Astrocyte (in vitro differentiated cells and primary cell): ENCODE measurements around the gene PDE3B. TPM values are rescaled to one million over a fixed set of nuclear protein-coding genes. Genes with fewer than 3 reads are reported as not detected.
A peak's percentile ranks its signal among the peaks of the same experiment; 100 is the strongest.

Experiments
- DNase-seq: peaks from one replicate; pipeline ENCODE4 v3.0.0-alpha.2; 2010; ENCODE audit warnings: low read depth
- FAIRE-seq: peaks from 2 replicates; lab custom pipeline; 2011; peaks lifted over from hg19 to GRCh38; lab: Jason Lieb, UNC
- H2AFZ ChIP-seq: 2 replicates; pipeline ENCODE4 v1.6.0; 2012; ENCODE audit warnings: low read depth, low read length, inconsistent platforms
- H3K27ac ChIP-seq: 2 replicates; pipeline ENCODE4 v1.5.1; 2011; ENCODE audit warnings: low read depth, low read length, inconsistent platforms
- H3K27me3 ChIP-seq: 2 replicates; pipeline ENCODE4 v1.6.0; 2011; ENCODE audit warnings: low read length, inconsistent platforms; ENCODE audit not compliant: insufficient read depth
- H3K36me3 ChIP-seq: 2 replicates; pipeline ENCODE4 v1.5.1; 2011; ENCODE audit warnings: low read length, inconsistent platforms; ENCODE audit not compliant: insufficient read depth
- H3K4me1 ChIP-seq: 2 replicates; pipeline ENCODE4 v1.5.1; 2011; ENCODE audit warnings: low read length, inconsistent platforms; ENCODE audit not compliant: insufficient read depth
- H3K4me2 ChIP-seq: 2 replicates; pipeline ENCODE4 v1.6.0; 2012; ENCODE audit warnings: low read length, inconsistent platforms
- H3K4me3 ChIP-seq: 2 replicates; pipeline ENCODE4 v1.5.1; 2011; ENCODE audit warnings: low read depth, mild to moderate bottlenecking, low read length, inconsistent platforms; ENCODE audit not compliant: insufficient read depth
- H3K79me2 ChIP-seq: 2 replicates; pipeline ENCODE4 v1.6.0; 2012; ENCODE audit warnings: mild to moderate bottlenecking, low read length, inconsistent platforms; ENCODE audit not compliant: insufficient read depth
- H3K9ac ChIP-seq: 2 replicates; pipeline ENCODE4 v1.6.0; 2012; ENCODE audit warnings: mild to moderate bottlenecking, low read length, inconsistent platforms
- H3K9me3 ChIP-seq: 2 replicates; pipeline ENCODE4 v1.5.1; 2012; ENCODE audit warnings: low read depth, mild to moderate bottlenecking, low read length, inconsistent platforms; ENCODE audit not compliant: insufficient read depth
- H4K20me1 ChIP-seq: 2 replicates; pipeline ENCODE4 v1.6.0; 2012; ENCODE audit warnings: low read length, inconsistent platforms; ENCODE audit not compliant: insufficient read depth
- H3K27ac Mint-ChIP-seq: one replicate; pipeline ENCODE4 v1.8.0; 2021; ENCODE audit warnings: mild to moderate bottlenecking, mixed read lengths; ENCODE audit not compliant: unreplicated experiment
- H3K27me3 Mint-ChIP-seq: one replicate; pipeline ENCODE4 v1.8.0; 2021; ENCODE audit warnings: low read depth, mixed read lengths; ENCODE audit not compliant: unreplicated experiment
- H3K36me3 Mint-ChIP-seq: one replicate; pipeline ENCODE4 v1.8.0; 2021; ENCODE audit warnings: low read depth, mixed read lengths; ENCODE audit not compliant: unreplicated experiment
- H3K4me1 Mint-ChIP-seq: one replicate; pipeline ENCODE4 v1.8.0; 2021; ENCODE audit warnings: low read depth, mixed read lengths; ENCODE audit not compliant: unreplicated experiment
- H3K4me3 Mint-ChIP-seq: one replicate; pipeline ENCODE4 v1.8.0; 2021; ENCODE audit warnings: mild to moderate bottlenecking, moderate library complexity, mixed read lengths; ENCODE audit not compliant: unreplicated experiment
- H3K9me3 Mint-ChIP-seq: one replicate; pipeline ENCODE4 v1.8.0; 2021; ENCODE audit warnings: mild to moderate bottlenecking, mixed read lengths; ENCODE audit not compliant: unreplicated experiment
- CTCF ChIP-seq: IDR thresholded peaks from 2 replicates; pipeline ENCODE4 v1.5.1; 2011; ENCODE audit warnings: low read depth, mild to moderate bottlenecking, inconsistent platforms, low read length, moderate library complexity; ENCODE audit not compliant: insufficient read depth
- EZH2 ChIP-seq: IDR thresholded peaks from 2 replicates; pipeline ENCODE4 v1.6.1; 2012; ENCODE audit warnings: mild to moderate bottlenecking, low read length, inconsistent platforms; ENCODE audit not compliant: insufficient read depth
- total RNA-seq: library from RNA; stranded (reverse); gene quantifications from 2 replicates; pipeline ENCODE4 v1.2.1, GENCODE V29; 2021

Gene PDE3B
- total RNA-seq, 1 donor from 2014 or later = 2.9 TPM

GRCh38 chr11:14645985-14646900, 2.6 kb downstream of the PDE3B start:
- H3K4me1 Mint-ChIP-seq = peaks cover 2% of the 10 kb centered on the region
- Histone ChIP-seq H3K36me3 (no peaks in the 10 kb centered on the region), H3K27me3 (peaks cover 7% of the 10 kb centered on the region), H3K4me3 (no peak overlapping the region), H3K4me1 (peaks cover 9% of the 10 kb centered on the region), H4K20me1 (no peaks in the 10 kb centered on the region), H3K9ac (no peak overlapping the region), H3K9me3 (no peaks in the 10 kb centered on the region), H2AFZ (no peak overlapping the region), H3K4me2 (no peak overlapping the region), H3K27ac (no peak overlapping the region), H3K79me2 (no peaks in the 10 kb centered on the region)
- DNase-seq = no peak
- no peak for FAIRE-seq
- H3K9me3 Mint-ChIP-seq = no peaks in the 10 kb centered on the region
- H3K27me3 Mint-ChIP-seq = no peaks in the 10 kb centered on the region
- no peak overlapping the region for H3K27ac Mint-ChIP-seq
- TF ChIP-seq CTCF = no peak
- no peak for TF ChIP-seq EZH2
- H3K36me3 Mint-ChIP-seq = no peaks in the 10 kb centered on the region
- peak overlapping the region; percentile 10 for H3K4me3 Mint-ChIP-seq

GRCh38 chr11:14650064-14650463, 6.5 kb downstream of the PDE3B start:
- no peaks in the 10 kb centered on the region for H3K9me3 Mint-ChIP-seq
- no peak overlapping the region for H3K9ac ChIP-seq
- no peaks in the 10 kb centered on the region for H4K20me1 ChIP-seq
- H3K4me3 ChIP-seq = no peak overlapping the region
- peaks cover 4% of the 10 kb centered on the region for H3K4me1 ChIP-seq
- H3K4me1 Mint-ChIP-seq = peaks cover 2% of the 10 kb centered on the region
- no peak overlapping the region for H3K4me2 ChIP-seq
- H3K79me2 ChIP-seq = no peaks in the 10 kb centered on the region
- no peak overlapping the region for H3K4me3 Mint-ChIP-seq
- H2AFZ ChIP-seq = no peak overlapping the region
- no peaks in the 10 kb centered on the region for H3K36me3 Mint-ChIP-seq
- H3K36me3 ChIP-seq = no peaks in the 10 kb centered on the region
- no peak overlapping the region for H3K27ac Mint-ChIP-seq
- TF ChIP-seq EZH2 (no peak), CTCF (no peak)
- no peak overlapping the region for H3K27ac ChIP-seq
- no peaks in the 10 kb centered on the region for H3K27me3 Mint-ChIP-seq
- peaks cover 7% of the 10 kb centered on the region for H3K27me3 ChIP-seq
- H3K9me3 ChIP-seq = no peaks in the 10 kb centered on the region
- FAIRE-seq = no peak
- DNase-seq = no peak

- Mint-ChIP-seq H3K27me3 (no peaks in the 10 kb centered on the region), H3K36me3 (no peaks in the 10 kb centered on the region), H3K27ac (no peak overlapping the region), H3K4me1 (peaks cover 8% of the 10 kb centered on the region), H3K4me3 (no peak overlapping the region), H3K9me3 (no peaks in the 10 kb centered on the region)
- Histone ChIP-seq H3K4me3 (no peak overlapping the region), H3K27me3 (no peaks in the 10 kb centered on the region), H3K79me2 (no peaks in the 10 kb centered on the region), H3K27ac (no peak overlapping the region), H3K4me2 (no peak overlapping the region), H3K9me3 (no peaks in the 10 kb centered on the region), H3K36me3 (no peaks in the 10 kb centered on the region), H4K20me1 (no peaks in the 10 kb centered on the region), H3K4me1 (no peaks in the 10 kb centered on the region), H3K9ac (no peak overlapping the region), H2AFZ (no peak overlapping the region)
- no peak for DNase-seq
- TF ChIP-seq EZH2 (no peak), CTCF (no peak)
- FAIRE-seq = no peak
Observed at GRCh38 chr11:14653090-14653489, 9.5 kb downstream of the PDE3B start.
